ENCODE data around the gene EHBP1.
"Not testable (repeated sequence)": the region's sequence is repeated elsewhere in the genome, so short reads cannot be mapped to it uniquely, and the experiment has no call there.

DNA sequence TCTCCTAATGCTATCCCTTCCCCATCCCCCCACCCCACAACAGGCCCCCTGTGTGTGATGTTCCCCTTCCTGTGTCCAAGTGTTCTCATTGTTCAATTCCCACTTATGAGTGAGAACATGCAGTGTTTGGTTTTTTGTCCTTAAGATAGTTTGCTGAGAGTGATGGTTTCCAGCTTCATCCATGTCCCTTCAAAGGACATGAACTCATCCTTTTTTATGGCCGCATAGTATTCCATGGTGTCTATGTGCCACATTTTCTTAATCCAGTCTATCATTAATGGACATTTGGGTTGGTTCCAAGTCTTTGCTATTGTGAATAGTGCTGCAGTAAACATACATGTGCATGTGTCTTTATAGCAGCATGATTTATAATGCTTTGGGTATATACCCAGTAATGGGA, 43.6 kb downstream of the EHBP1 start:
- not testable (repeated sequence) for TF ChIP-seq MYC (IDR thresholded peaks at IDR 0.05; ENCODE audit: low read depth, low read length)
- TF ChIP-seq, protein P1, sequence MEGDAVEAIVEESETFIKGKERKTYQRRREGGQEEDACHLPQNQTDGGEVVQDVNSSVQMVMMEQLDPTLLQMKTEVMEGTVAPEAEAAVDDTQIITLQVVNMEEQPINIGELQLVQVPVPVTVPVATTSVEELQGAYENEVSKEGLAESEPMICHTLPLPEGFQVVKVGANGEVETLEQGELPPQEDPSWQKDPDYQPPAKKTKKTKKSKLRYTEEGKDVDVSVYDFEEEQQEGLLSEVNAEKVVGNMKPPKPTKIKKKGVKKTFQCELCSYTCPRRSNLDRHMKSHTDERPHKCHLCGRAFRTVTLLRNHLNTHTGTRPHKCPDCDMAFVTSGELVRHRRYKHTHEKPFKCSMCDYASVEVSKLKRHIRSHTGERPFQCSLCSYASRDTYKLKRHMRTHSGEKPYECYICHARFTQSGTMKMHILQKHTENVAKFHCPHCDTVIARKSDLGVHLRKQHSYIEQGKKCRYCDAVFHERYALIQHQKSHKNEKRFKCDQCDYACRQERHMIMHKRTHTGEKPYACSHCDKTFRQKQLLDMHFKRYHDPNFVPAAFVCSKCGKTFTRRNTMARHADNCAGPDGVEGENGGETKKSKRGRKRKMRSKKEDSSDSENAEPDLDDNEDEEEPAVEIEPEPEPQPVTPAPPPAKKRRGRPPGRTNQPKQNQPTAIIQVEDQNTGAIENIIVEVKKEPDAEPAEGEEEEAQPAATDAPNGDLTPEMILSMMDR (IDR thresholded peaks at IDR 0.05; ENCODE audit: low read depth, low read length) = not testable (repeated sequence)
